Skin of body (tissue), 2 donors: ENCODE results near the gene CIROP. TPM values are rescaled to one million over a fixed set of nuclear protein-coding genes. Genes with fewer than 3 reads are reported as not detected.

Experiments used
- DNase-seq: peaks from one replicate; lab custom pipeline; 2025; lab: John Stamatoyannopoulos, UW
- total RNA-seq: library from RNA; depleted of rRNA; stranded (reverse); fragments of >200 nt; gene quantifications from one replicate; pipeline ENCODE4 v1.2.3, GENCODE V29; 2014

The CIROP gene
- total RNA-seq, 1 donor from 2014 or later = not detected

- DNase-seq = no peak
Observed at GRCh38 chr14:23052182-23052623, 52.6 kb downstream of the CIROP start.

GRCh38 chr14:23051141-23052057 lies 53.4 kb downstream of the CIROP start:
- DNase-seq = no peak

Other genes starting within 250 kb of the CIROP start
- 22.9 TPM for gene LRP10, start 233.2 kb downstream of the CIROP start, total RNA-seq
- gene REM2, start 221.8 kb downstream of the CIROP start, total RNA-seq = not detected
- gene RBM23, start 185.8 kb downstream of the CIROP start, total RNA-seq = 50.2 TPM
- 39.5 TPM for gene PRMT5, start 175.6 kb downstream of the CIROP start, total RNA-seq
- gene HAUS4, start 147.9 kb downstream of the CIROP start, total RNA-seq = 46.3 TPM
- gene AJUBA, start 122.4 kb downstream of the CIROP start, total RNA-seq = 44.7 TPM
- 7.7 TPM for gene C14orf93, start 94.8 kb downstream of the CIROP start, total RNA-seq
- 115 TPM for gene PSMB5, start 70.1 kb downstream of the CIROP start, total RNA-seq
- not detected for gene PSMB11, start 62.8 kb downstream of the CIROP start, total RNA-seq
- gene CDH24, start 47.5 kb downstream of the CIROP start, total RNA-seq = 3.4 TPM
- gene ACIN1, start 9.9 kb downstream of the CIROP start, total RNA-seq = 93.9 TPM
- 30.8 TPM for gene C14orf119, start 9.5 kb downstream of the CIROP start, total RNA-seq
- 1.5 TPM for gene CEBPE, start 14.3 kb upstream of the CIROP start, total RNA-seq
- gene SLC7A8, start 78.7 kb upstream of the CIROP start, total RNA-seq = 27.5 TPM
- not detected for gene RNF212B, start 132.9 kb upstream of the CIROP start, total RNA-seq
- gene HOMEZ, start 181.1 kb upstream of the CIROP start, total RNA-seq = 4.0 TPM
- gene PPP1R3E, start 197.9 kb upstream of the CIROP start, total RNA-seq = 6.0 TPM
- 18.7 TPM for gene BCL2L2, start 201.8 kb upstream of the CIROP start, total RNA-seq
- 65.8 TPM for gene PABPN1, start 216.5 kb upstream of the CIROP start, total RNA-seq
- 13.1 TPM for gene SLC22A17, start 247.9 kb upstream of the CIROP start, total RNA-seq